Measurements from ENCODE around the gene ESRP2.

DNA sequence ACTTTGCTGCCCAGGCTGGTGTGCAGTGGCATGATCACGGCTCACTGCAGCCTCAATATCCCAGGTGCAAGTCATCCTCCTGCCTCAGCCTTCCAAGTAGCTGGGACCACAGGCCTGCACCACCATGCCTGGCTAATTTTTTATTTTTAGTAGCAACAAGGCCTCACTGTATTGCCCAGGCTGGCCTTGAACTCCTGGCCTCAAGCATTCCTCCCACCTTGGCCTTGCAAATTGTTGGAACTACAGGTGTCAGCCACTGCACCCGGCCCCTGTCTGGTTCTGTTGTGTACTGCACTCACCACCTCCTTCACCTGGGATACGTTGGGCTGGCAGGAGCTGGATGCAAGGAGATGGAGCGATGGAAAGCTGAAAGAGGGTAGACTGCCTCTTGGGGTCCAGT is 17.8 kb upstream of the ESRP2 start:
- TF ChIP-seq, protein P1, sequence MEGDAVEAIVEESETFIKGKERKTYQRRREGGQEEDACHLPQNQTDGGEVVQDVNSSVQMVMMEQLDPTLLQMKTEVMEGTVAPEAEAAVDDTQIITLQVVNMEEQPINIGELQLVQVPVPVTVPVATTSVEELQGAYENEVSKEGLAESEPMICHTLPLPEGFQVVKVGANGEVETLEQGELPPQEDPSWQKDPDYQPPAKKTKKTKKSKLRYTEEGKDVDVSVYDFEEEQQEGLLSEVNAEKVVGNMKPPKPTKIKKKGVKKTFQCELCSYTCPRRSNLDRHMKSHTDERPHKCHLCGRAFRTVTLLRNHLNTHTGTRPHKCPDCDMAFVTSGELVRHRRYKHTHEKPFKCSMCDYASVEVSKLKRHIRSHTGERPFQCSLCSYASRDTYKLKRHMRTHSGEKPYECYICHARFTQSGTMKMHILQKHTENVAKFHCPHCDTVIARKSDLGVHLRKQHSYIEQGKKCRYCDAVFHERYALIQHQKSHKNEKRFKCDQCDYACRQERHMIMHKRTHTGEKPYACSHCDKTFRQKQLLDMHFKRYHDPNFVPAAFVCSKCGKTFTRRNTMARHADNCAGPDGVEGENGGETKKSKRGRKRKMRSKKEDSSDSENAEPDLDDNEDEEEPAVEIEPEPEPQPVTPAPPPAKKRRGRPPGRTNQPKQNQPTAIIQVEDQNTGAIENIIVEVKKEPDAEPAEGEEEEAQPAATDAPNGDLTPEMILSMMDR (IDR thresholded peaks at IDR 0.05; ENCODE audit: low read depth, low read length, poor library complexity, severe bottlenecking): no peak
- no peak for TF ChIP-seq EZH2phosphoT487 (IDR thresholded peaks at IDR 0.05; ENCODE audit: borderline replicate concordance, low read length)
